Heart left ventricle (tissue), 13 donors: ENCODE results near the gene COL20A1.

ENCODE experiments used
- CTCF ChIP-seq, 12 donors: fragments of 200-600 bp; sonication (generic) in 4 of 12; IDR thresholded peaks; one replicate each; pipeline versions ENCODE4 v1.5.0 to v1.8.0; 2018 to 2022; ENCODE audit warnings: antibody characterized with exemption in 12 of 12, mild to moderate bottlenecking in 5 of 12
- POLR2A ChIP-seq, 2 donors: fragments of 450-650 bp; IDR thresholded peaks; one replicate each; pipeline ENCODE4 v1.6.1; 2017; ENCODE audit warnings: antibody characterized with exemption in 2 of 2, mild to moderate bottlenecking in 2 of 2, moderate library complexity in 2 of 2
- donor health status: ischemic (EF 13 %, LVEDD 7.1; RV severe dilation, severe dysfunction).
- donor health status: DM: no; HTN: yes; CAD: no.
- donor health status: DM: no; HTN: no; CAD: no.
- donor health status: ischemic (EF 25% LVEDD 6.9; RV normal size, moderate dysfunction).
- donor health status: ischemic (EF 25% LVEDD 5.7; RV mildly dilated, moderate dysfunction).
- donor health status: ischemic (EF 35%, LVEDD 5.7; RV mildly dilated, moderate dysfunction).
- donor health status: nonischemic (EF 11% LVEDD 7.7; RV severe dilation, severe dysfunction).
- donor health status: DM: yes; HTN: yes; CAD: no.
- donor health status: PGD.
- donor health status: ischemic (EF 29% LVEDD 5.4; RV normal size, mild dysfunction).
- donor health status: nonischemic (EF 23%, LVEDD 6.1; RV moderate dilation, normal function).

- no peak for TF ChIP-seq CTCF (IDR thresholded peaks at IDR 0.05)
- no peak for TF ChIP-seq POLR2A (IDR thresholded peaks at IDR 0.05)
These were observed 38.8 kb upstream of the COL20A1 start, which contains the start of gene NKAIN4 for GRCh38 chr20:63254232-63254605.
